ENCODE measurements around the gene CFAP90. TPM values are rescaled to one million over a fixed set of nuclear protein-coding genes. Genes with fewer than 3 reads are reported as not detected.

CFAP90 gene
- total RNA-seq, 1 experiment from 2014 or later = 0.58 TPM

GRCh38 chr5:7852542-7852941 lies 1.6 kb upstream of the CFAP90 start:
- Histone ChIP-seq H3K4me2 (ENCODE audit: low read length) (no peak overlapping the region), H3K4me3 (ENCODE audit: low read length) (no peak overlapping the region), H3K79me2 (ENCODE audit: low read length) (no peaks in the 10 kb centered on the region), H3K27me3 (ENCODE audit: low read length) (peaks cover 7% of the 10 kb centered on the region; the same call in 1 of the 2 replicates), H3K9me2 (replicated peaks; ENCODE audit: low read length) (no peaks in the 10 kb centered on the region), H3K9me3 (ENCODE audit: low read length) (no peaks in the 10 kb centered on the region), H3K36me3 (ENCODE audit: low read depth, low read length) (no peaks in the 10 kb centered on the region), H3K27ac (ENCODE audit: low read length) (no peak overlapping the region), H3K9ac (ENCODE audit: low read length) (no peak overlapping the region), H2AFZ (ENCODE audit: low read length) (no peak overlapping the region), H3F3A (ENCODE audit: low read length, unreplicated experiment) (no peaks in the 10 kb centered on the region), H4K20me1 (ENCODE audit: low read length) (no peaks in the 10 kb centered on the region), H3K4me1 (ENCODE audit: insufficient read depth, low read length) (no peaks in the 10 kb centered on the region)
- DNase-seq (no peak), ATAC-seq (no peak)
- TF ChIP-seq CTCF (conservative IDR thresholded peaks at IDR 0.05; ENCODE audit: low read depth, low read length) (no peak), EZH2 (IDR thresholded peaks at IDR 0.05; ENCODE audit: low read length, unreplicated experiment) (no peak), EZH2phosphoT487 (IDR thresholded peaks at IDR 0.05; ENCODE audit: borderline replicate concordance, low read length) (no peak)
- CTCF ChIA-PET = no interaction called here
- intact Hi-C loops (cut with micrococcal nuclease) = no loop called here
- POLR2A ChIA-PET (ENCODE audit: unreplicated experiment) = no interaction called here
- BruUV-seq (replicated peaks) = no TSS peak

GRCh38 chr5:7851617-7852289 lies 820 bp upstream of the CFAP90 start:
- no peaks in the 10 kb centered on the region for H3K36me3 ChIP-seq (ENCODE audit: low read depth, low read length)
- intact Hi-C loops (cut with micrococcal nuclease) = no loop called here

More at GRCh38 chr5:7851617-7852289, 820 bp upstream of the CFAP90 start:
- no peaks in the 10 kb centered on the region for H3K79me2 ChIP-seq (ENCODE audit: low read length)
- no TSS peak for BruUV-seq (replicated peaks)
- no peaks in the 10 kb centered on the region for H3K9me2 ChIP-seq (replicated peaks; ENCODE audit: low read length)
- no peak overlapping the region for H3K9ac ChIP-seq (ENCODE audit: low read length)
- H2AFZ ChIP-seq (ENCODE audit: low read length) = peak overlapping the region; percentile 61
- CTCF ChIA-PET = interaction anchor here (0.5 kb wide), 1 partner anchor 80 kb away, joined by 3 read pairs; no protein-coding TSS in a partner anchor
- H3K9me3 ChIP-seq (ENCODE audit: low read length) = no peaks in the 10 kb centered on the region
- H3K27ac ChIP-seq (ENCODE audit: low read length) = no peak overlapping the region
- TF ChIP-seq EZH2phosphoT487 (IDR thresholded peaks at IDR 0.05; ENCODE audit: borderline replicate concordance, low read length) (no peak), CTCF (conservative IDR thresholded peaks at IDR 0.05; ENCODE audit: low read depth, low read length) (no peak), EZH2 (IDR thresholded peaks at IDR 0.05; ENCODE audit: low read length, unreplicated experiment) (no peak)
- no peaks in the 10 kb centered on the region for H4K20me1 ChIP-seq (ENCODE audit: low read length)
- H3K4me3 ChIP-seq (ENCODE audit: low read length) = no peak overlapping the region
- H3K4me1 ChIP-seq (ENCODE audit: insufficient read depth, low read length) = no peaks in the 10 kb centered on the region
- no peaks in the 10 kb centered on the region for H3F3A ChIP-seq (ENCODE audit: low read length, unreplicated experiment)
- H3K4me2 ChIP-seq (ENCODE audit: low read length) = no peak overlapping the region
- ATAC-seq (peak; percentile 21), DNase-seq (no peak)
- peaks cover 7% of the 10 kb centered on the region; the same call in 1 of the 2 replicates for H3K27me3 ChIP-seq (ENCODE audit: low read length)
- POLR2A ChIA-PET (ENCODE audit: unreplicated experiment) = no interaction called here

Data from PC-3 (cell line).